NCI-H1694 treated with DMSO at 0.1 percent for 48 hours (cell line): ENCODE results near the gene RALGAPB.
"Not testable (repeated sequence)": the region's sequence is repeated elsewhere in the genome, so short reads cannot be mapped to it uniquely, and the experiment has no call there.

Experiments
- DNase-seq: peaks from one replicate; lab custom pipeline; 2025; lab: John Stamatoyannopoulos, UW

RALGAPB gene

GRCh38 chr20:38472513-38473366 lies at the start of gene RALGAPB:
RALGAPB (plus strand) TSS chr20:38472843; CDS start chr20:38488433, 15,590 bp downstream.
- DNase-seq, result peak; percentile 95

DNA sequence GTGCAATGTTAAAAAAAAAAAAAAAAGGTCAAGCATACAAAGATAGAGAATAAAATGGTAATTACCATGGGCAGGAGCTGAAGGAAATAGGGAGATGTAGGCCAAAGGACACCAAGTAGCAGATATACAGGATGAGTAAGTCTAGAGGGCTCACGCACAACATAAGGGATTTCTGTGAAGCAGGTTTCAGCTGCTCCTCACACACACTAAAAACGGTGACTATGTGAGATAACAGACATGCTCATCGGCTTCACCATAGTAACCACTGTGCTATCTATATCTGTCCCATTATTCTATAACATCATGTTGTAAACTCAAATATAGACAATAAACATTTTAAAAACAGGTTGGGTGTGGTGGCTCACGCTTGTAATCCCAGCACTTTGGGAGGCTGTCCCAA lies 49.1 kb upstream of the RALGAPB start:
- DNase-seq, result no peak

GRCh38 chr20:38424401-38424800 lies 48.2 kb upstream of the RALGAPB start:
- DNase-seq, result no peak

- DNase-seq, result no peak
Observed at GRCh38 chr20:38426006-38426897, 46.4 kb upstream of the RALGAPB start.

DNA sequence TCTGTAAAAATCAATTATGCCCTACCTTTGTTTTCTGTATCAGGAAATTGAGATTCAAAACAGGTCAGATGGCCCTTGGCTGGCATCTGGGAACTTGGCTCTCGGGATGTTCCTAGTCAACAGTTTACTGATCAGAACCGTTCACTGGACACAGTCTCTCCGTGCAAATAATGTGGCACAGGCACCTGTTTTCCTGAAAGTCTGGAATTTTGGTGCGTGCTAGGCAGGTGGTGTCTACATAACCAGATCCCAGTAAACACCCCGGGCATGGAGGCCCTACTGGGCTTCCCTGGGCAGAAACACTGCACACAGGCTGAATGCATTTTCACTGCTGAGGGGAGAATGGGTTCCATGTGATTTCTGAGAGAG lies 45.0 kb upstream of the RALGAPB start:
- no peak for DNase-seq

DNA sequence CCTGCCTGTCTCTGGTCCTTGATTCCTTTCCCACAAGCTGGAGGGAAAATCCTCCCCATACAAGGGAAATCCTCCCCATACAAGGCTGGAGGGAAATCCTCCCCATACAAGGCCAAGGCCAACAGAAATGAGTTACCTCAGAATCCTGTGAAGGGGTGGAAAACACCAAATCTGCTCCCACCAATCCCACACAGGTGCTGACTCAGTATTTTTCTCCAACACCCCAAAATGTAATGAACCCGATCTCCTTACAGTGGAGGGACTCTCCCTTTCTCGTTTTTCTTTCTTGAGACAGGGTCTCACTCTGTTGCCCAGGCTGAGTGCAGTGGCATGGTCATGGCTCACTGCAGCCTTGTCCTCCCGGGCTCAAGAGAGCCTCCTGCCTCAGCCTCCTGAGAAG lies 43.8 kb upstream of the RALGAPB start:
- DNase-seq, result no peak

DNA sequence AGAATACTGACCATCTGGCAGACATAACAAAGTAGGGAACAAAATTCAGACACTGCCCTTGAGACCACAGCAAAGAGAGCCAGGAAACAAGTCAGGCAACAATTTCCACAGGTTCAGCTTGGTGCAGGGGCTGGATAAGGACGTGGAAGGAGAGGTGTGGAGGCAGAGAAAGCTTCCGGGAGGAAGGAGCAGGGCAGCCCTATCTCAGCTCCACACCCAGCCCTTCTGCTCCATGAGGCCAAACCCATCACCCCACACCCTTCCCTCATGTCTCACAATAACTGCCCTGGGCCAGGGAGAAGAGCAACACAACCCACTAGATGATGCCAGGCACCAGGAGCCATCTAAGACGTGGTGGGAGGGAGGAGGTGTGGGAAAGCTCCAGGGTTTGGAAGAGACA lies 43.3 kb upstream of the RALGAPB start:
- no peak for DNase-seq

- no peak for DNase-seq
Observed at GRCh38 chr20:38430679-38431325, 41.8 kb upstream of the RALGAPB start.

- no peak for DNase-seq
Observed at GRCh38 chr20:38432292-38432691, 40.4 kb upstream of the RALGAPB start.

GRCh38 chr20:38432870-38433269 lies 39.8 kb upstream of the RALGAPB start:
- not testable (repeated sequence) for DNase-seq

DNA sequence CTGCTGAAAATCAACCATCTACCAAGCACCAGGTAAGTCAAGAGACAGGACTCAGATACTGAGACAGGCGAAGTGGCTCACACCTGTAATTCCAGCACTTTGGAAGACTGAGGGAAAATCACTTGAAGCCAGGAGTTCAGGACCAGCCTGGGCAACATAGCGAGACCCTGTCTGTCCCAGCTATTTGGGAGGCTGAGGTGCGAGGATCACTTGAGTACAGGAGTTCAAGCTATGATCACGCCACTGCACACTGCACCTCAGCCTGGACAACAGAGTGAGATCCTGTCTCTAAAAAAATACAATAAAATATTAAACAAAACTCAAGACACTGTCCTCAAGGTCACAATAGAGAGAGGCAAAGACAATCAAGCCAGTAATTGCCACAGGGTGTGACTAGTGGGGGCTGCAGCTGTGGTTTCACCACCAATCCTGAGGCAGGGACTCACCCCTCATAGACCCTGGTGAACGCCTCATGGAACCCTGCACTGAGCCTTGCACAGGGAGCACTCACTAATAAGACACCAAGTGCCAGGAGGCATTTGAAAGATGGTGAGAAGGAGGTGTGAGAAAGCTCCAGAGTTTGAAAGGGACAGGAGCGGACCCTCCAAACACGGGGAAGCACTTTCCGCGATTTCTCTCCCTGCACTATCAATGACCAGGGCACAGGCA lies 39.2 kb upstream of the RALGAPB start:
- DNase-seq, result no peak

DNA sequence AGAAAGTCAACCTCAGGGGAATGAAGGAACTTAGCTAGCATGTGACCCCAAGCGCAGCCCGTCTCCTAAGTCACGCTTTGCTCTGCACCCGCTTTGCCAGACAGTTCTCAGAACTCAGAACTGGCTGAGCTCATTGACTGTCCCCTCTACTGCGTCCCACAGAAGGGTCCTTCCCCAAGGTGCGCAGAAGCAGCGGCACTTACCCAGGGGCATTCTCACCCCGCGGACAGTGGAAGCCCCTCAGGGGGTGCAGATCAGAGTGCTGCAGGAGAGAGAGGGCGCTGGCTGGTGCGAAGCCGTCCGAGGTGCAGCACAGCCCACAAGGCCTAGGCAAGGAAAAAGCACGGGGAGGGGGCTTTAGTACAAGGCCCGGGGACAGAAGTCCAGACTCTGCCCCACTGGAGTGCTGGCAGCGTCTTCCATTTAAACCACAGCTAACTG lies 38.3 kb upstream of the RALGAPB start:
- no peak for DNase-seq

GRCh38 chr20:38434770-38435554 lies 37.7 kb upstream of the RALGAPB start, which contains the start of gene SNHG17:
SNHG17 (minus strand) TSS chr20:38435328.
- peak; percentile 69 for DNase-seq

- no peak for DNase-seq
Observed at GRCh38 chr20:38435555-38435939, 37.1 kb upstream of the RALGAPB start.

DNA sequence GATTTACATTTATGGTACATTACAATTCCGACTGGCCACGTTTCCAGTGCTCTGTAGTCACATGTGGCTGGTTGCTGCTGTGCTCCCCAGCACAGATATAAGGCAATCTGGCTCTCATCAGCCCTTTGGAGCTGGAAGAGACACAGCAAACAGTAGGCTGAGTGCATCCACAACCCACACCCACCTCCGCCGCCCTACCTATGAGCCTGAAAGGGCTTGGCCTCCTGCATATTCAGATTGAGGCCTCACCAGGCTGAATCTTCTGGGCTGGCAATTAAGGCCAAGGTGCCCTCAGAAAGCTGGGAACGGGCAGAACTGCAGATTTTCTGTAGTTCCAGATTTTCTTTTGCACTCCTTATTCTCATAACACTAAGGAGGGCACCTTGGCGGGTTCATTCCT lies 34.8 kb upstream of the RALGAPB start:
- DNase-seq, result no peak

GRCh38 chr20:38441110-38441509 lies 31.5 kb upstream of the RALGAPB start:
- not testable (repeated sequence) for DNase-seq

GRCh38 chr20:38441916-38442315 lies 30.7 kb upstream of the RALGAPB start:
- DNase-seq, result no peak

DNA sequence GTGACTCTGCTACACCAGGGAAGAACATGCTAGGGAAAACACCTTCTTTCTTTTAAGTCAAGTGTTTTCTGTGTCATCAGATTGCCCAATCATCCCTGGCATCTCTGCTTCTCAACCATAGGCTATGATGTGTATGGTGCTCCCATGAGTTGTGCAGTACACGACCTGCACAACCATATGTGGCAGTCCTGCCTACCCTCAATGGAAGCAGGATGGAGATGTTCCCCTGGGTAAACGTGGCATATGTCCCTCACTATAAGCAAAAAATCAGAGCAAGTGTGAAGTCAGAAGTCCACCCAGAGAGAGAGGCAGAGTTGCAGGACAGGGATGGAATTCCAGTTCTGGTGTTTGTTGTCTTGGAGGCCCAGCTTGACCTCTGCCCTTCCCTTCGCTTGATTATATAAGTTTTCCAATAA lies 27.3 kb upstream of the RALGAPB start:
- DNase-seq, result no peak

- no peak for DNase-seq
Observed at GRCh38 chr20:38445901-38446425, 26.7 kb upstream of the RALGAPB start.

DNA sequence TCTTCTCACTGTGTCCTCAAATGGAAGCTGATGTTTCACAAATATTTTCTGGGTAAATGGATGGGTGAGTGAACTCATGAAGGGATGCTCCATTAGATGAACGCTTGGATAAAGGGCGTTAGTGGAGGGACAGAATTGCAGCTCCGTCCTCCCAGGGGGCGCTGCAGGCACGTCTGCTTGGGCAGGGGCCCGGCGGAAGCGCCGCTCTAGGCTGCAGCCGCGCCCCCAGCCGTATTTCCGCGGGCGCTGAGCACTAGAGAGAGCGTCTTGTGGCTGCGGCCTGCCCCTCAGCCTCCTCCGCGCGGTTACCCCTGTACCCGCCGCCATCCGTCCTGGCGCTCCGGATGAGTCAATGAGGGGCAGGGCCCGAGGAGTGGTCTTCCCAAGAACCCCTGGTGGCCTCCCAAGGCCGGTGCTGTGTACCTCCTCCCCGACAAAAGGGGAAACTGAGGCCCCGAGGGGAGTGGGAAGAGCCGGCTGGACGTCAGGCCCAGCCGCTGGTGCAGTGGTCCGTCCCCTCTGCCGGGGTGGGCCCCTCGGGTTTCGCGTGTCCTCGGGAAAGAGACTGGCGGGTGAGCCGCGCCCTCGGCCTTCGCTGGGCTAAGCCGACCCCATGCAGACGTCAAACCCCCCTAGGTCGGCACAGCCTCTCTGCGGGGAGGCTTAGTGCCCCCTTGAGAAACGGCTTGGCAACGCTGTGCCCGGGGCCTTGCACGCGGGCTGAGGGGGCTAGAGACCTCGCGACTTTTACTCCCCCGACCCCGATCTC lies 26.0 kb upstream of the RALGAPB start:
- DNase-seq, result peak; percentile 76
